8988T (cell line): ENCODE measurements around the gene SLC24A2.
"Not testable (repeated sequence)": the region's sequence is repeated elsewhere in the genome, so short reads cannot be mapped to it uniquely, and the experiment has no call there.

ENCODE experiments used
- DNase-seq: peaks from one replicate; pipeline ENCODE4 v3.0.0; 2011

Gene SLC24A2

DNA sequence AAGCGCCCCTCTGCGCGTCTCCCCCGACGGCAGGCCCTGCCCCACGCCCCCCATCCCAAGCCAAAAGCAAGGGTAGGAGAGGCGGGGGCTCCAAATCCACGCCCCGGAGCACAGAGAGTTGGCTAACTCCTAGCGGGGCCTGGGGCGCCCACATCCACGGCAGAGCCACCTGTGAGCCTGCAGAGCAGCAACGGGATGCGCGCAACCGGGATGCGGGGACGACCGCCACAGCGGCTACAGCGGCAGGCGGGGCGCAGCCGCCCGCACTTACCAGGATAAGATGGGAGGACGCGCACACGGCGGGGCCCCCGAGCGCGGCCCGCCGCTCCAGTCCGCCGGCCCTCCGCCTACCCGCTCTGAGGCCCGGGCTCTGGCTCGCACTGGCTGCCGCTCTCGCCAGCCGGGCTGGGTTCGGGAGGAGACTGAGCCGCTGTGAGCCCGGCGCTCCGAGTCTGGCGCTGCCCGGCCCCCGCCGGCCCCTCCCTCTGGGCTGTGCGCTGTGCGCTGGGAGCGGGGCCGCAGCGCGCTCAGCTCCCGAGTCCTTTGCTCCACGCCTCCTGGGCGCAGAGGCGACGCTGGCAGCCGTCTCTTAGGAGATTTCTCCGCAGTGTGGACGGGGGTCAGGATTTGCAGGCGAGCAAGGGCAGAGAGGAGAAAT, at the start of gene SLC24A2:
TSS of gene SLC24A2 (minus strand) at position 424 of the 658 bp plus-strand sequence.
- DNase-seq = no peak

DNA sequence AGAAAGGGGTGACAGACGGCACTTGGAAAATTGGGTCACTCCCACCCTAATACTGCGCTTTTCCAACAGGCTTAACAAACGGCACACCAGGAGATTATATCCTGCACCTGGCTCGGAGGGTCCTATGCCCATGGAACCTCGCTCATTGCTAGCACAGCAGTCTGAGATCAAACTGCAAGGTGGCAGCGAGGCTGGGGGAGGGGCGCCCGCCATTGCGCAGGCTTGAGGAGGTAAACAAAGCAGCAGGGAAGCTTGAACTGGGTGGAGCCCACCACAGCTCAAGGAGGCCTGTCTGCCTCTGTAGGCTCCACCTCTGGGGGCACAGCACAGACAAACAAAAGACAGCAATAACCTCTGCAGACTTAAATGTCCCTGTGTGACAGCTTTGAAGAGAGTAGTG, 44.5 kb upstream of the SLC24A2 start:
- DNase-seq = not testable (repeated sequence)

DNA sequence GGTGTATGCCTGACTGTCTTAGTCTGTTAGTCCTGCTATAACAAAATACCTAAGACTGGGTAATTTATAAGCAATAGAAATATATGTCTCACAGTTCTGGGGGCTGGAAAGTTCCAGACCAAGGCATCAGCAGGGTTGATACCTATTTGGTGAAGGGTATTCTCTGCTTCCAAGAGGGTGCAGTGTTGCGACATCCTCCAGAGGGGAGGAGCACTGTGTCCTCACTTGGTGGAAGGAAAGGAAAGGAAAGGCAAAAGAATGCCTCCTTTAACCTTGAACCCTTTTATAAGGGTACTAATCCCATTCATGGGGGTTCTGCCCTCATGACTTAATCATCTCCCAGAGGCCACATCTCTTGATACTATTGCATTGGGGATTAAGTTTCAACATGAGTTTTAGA, 42.0 kb upstream of the SLC24A2 start:
- no peak for DNase-seq

DNA sequence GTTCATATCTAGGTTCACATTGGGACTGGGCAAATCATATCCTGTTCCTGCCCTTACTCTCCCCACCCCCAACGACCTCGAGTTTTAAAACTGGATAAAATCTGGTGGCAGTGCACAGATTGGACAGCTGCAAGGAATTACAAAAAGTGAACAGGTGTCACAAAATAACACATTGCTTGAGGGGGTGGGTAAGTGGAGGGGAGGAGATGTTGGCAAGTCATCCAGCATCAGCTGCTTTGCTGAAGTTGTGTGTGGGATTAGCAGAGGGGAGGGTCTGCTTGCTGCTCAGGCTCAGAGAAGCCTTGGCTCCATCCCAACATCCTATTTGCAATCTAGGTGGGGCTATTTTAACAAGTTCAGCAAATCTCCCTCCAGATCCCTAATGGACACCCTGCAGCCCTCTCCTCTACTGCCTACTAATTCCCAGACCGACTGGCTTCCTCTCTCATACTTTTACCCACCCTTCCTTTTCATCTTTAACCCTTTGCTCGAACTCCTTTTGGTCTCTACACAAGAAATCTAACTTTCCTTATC, 39.8 kb upstream of the SLC24A2 start:
- no peak for DNase-seq

DNA sequence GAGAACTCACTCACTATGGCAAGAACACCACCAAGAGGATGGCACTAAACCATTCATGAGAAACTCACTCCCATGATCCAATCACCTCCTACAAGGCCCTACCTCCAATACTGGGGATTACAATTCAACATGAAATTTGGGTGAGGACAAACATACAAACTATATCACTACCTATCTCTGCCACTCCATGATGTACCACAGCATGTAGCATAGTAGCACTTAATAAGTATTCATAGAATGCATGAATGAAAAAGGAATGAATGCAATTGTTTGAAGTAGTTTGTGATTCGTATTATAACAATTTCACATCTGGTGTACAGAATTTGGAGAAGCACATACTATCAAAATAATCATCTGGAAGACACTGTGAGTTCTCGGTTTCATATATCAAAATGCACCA, 27.9 kb upstream of the SLC24A2 start:
- no peak for DNase-seq

DNA sequence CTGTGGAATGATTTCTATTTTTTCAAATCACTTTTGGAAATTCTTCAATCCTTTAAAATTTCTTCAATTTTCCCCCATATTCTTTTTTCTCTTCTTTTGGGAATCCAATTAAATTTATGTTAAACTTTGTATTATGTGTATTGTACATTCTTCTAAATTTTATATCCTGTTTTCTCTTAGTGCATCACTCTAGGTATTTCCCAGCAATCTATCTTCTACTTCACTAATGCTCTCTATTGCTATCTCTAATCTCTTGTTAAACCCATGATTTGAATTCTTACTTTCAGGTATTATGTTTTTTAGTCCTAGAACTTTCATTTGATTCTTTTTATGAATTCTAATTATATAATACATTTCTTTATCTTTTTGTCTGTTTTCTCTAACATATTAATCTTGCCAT, 23.4 kb upstream of the SLC24A2 start:
- no peak for DNase-seq

DNA sequence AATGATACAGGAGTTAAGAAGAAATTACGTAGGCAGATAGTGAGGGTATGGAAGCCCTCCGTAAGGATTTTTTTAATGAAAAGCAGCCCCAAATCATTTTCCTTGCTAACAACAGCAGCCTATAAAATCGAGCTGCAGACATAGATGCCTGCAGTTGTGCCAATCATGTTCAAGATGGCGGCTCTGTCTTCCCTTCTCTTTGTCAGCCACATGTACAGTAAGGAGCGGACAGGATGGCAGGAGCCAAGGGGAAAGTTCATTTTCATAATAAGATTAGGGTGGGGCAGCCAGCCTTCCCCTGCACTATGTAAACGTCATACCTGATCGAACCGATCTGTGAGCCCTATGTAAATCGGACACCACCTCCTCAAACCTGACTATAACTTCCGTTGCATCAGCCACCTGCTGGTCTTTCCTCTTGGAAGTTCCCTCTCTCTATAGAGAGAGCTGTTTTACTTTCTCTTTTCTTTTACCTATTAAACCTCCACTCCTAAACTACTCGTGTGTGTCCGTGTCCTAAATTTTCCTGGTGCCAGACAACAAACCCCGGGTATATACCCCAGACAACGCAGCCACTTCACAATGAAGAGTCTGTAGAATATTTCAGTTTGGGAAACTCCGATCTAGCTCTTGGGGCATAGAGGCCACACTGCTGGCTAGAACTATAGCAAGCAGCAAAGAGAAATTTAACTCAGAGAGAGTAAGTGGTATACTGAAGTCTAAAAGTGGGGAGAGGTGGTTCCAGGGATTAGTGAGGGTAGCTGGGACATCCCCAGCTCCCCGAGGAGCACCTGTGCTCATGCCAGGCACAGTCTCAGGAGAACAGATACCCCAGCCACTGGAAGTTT, 20.8 kb upstream of the SLC24A2 start:
- no peak for DNase-seq

DNA sequence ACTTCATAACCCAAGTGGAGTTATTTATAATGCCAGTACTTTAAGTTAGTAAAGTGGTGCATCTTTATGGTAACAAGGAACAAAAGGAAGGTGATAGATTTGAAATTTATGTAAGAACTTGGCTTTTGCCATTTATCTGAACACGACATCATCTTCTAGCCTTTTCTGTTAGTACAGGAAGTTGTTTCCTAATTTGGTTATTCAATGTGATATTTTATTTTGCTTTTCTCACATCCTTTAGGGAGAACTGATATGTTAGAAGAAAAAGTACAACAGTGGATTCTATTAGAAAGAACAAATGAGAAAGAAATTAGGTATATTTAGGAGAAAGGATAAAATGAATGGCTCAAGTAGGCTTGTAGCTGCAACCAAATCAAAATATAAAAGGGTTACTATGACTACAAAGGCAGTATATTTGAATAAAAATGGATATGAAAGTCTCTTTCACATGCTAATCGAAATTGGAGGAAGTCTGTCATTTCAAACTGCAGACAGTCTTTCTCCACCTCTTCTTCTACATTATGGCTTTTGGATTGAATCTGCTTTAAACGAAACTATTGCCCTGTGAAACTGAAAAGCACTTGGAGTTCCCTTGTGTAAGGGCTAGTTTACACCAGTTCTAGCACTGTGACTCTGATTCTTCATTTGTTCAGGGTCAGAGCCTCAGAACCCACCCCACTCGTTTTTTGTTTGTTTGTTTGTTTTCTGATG, 18.5 kb upstream of the SLC24A2 start:
- no peak for DNase-seq

DNA sequence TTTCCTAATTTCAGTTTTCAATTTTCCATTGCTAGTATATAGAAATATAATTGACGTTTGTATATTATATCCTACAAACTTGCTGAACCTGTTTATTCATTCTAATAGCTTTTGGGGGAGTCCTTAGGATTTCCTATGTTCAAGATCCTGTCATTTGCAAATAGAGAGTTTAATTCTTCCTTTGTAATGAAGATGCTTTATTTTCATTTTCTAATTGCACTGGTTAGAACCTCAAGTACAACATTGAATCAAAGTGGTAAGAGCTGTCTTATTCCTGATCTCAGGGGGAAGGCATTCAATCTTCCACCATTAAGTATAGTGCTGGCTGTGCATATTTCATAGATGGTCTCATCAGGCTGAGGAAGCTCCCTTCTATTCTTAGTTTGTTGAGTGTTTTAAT, 15.6 kb upstream of the SLC24A2 start:
- no peak for DNase-seq

DNA sequence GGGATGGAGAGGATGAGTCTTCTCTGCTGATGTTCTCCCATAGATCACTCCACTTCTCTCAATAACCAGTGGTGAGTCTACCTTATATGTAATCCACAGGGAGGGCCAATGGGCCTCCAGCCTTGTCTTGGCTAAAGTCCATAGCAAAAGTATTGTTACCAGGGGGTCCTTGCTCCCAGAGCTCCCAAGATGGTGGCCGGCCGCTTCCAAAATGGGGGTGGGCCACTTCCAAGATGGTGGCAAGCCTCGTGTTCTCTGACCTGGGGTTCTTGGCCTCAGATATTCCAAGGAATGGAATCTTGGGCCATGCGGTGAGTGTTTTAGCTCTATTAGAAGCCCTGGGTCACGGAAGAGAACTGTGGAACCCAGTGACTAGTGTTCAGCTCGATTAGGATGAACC, 12.0 kb upstream of the SLC24A2 start:
- DNase-seq = no peak

DNA sequence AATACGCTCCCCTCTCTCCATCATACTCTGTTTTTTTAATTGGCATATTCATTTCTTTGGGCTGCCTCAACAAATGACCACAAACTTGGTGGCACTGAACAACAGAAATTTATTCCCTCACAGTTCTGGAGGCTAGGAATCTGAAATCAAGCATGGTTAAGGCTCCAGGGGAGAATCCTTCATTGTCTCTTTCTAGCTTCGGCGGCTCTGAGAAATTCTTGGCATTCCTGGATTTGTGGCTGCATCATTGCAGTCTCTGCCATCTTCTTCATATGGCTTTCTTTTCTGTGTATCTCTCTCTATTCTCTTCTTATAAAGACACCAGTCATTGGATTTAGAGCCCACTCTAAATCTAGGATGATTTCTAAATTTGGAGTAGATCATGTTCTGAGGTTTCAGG, 10.9 kb upstream of the SLC24A2 start:
- no peak for DNase-seq

DNA sequence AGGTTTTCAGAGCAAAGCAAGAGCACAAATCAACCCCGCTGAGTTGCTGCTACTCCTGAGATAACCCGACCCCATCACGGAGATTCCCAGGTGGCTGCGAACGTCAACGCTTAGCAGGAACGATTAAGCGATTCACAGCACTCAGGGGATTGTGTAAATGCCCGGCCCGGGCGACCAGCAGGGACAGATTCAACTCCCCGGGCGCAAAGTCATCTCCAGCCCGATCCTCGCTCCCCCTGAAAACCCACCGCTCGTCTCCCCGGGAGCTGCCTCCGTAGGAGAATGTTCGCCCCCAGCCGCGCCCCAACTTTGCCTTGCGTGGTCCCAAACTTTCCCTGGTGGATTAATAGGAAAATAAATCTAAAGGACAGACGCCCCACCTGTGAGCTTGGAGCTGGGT, 685 bp downstream of the SLC24A2 start:
- no peak for DNase-seq

DNA sequence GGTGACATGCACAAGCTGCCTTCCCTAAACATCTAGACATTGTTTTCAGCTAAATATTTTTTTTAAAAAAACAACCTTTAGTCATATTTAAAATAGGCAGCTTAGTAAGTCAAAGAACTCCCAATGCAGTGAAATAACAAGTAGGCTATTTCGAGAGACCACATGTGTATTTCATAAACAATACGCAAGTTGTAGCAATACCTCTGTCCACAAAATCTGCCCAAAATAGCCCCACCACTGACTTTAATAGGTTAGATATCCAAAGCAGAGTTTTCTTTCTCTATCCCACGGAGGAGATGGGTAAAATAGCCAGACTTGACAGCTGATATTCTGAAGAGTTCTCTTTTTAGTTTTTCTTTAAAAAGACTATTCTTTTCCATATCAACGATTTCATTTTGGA, 1.2 kb downstream of the SLC24A2 start:
- DNase-seq = no peak

DNA sequence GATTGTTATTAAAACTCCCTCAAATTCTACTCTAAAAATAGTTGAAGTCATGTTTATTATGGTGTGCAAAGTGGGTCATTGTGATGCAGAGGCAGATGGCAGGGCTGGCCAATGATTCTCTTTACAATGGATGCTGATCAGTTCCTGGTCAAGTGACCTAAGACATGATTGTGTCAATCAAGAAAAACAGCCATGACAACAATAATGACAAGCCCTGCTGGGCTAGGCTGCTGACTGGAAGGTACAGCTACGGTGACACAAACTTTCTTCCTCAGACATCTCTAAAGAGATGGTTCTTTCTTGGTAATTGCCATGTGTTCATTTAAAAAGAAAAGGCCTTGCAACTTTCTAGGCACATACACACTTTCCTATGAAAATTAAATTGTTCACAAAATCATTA, 3.6 kb downstream of the SLC24A2 start:
- DNase-seq = no peak

DNA sequence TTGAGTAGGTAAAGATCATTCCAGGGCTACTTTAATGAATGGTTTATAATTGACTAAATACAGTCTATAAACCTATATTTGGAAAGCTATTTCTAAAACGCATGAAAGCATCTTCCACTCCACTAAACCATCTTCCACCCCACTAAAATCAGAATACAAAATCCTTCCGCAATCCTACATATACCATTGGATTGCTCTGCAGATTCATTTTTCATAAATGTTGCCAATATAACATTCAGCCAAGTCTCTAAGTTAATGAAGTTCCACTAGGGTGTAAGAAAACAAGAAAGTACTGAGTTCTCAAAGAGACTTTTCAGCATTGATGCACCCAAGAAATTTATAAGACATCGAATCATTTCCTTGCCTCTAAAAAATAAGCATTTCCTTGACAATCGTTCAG, 4.7 kb downstream of the SLC24A2 start:
- DNase-seq = no peak

DNA sequence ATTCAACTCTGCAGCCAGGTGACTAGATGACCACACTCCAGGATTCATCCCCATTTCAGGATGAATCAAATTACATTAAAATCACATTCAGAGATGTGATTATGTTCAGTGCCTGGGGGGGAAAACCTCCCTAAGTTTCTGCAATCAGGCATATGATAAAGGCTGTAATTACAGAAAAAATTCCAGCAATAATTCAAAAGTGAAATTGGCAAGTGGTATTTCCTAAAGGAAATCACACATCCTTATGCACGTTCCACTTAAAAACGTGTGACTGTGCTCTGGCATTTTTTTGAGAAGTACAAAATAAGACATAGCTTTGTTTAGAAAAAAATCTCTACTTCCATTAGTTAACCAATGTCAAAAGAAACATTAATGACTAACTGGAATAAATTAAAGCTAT, 5.3 kb downstream of the SLC24A2 start:
- DNase-seq = no peak

DNA sequence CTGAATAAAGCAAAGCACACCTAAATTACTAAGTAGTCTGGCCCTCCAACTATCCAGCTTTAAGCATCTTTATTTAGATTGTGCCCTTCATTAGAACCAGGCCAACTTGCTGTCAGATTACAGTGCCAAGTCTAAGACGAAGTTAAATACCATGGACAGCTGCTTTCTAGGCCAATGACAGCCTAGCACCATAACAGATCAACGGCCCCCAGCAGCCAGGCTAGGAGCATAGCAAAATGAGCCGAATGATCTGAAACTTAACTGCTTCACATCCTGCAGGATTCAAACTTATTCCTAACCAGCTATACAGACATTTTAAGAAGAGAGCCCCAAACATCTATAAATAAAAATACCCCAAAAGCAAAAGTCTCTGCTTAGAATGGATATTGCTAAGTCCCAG, 6.8 kb downstream of the SLC24A2 start:
- DNase-seq = no peak

DNA sequence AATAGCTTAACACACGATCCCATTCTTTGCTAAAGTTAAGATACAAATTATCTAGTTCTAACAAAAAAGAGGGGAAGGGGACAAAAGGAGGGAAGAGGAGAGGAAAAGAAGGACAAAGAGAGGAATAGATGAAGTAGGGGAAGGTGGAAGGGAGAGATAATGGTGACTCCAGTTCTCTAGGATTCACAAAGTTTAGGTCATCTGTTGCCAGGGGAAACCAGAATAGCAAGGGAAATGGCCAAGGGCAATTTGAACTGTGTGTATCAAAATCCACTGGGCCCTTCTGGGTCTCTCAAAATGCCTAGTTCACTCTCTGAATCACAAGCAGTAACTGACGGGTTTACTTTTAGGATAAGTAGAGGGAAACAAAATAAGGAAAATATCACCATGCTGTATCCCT, 7.6 kb downstream of the SLC24A2 start:
- no peak for DNase-seq

DNA sequence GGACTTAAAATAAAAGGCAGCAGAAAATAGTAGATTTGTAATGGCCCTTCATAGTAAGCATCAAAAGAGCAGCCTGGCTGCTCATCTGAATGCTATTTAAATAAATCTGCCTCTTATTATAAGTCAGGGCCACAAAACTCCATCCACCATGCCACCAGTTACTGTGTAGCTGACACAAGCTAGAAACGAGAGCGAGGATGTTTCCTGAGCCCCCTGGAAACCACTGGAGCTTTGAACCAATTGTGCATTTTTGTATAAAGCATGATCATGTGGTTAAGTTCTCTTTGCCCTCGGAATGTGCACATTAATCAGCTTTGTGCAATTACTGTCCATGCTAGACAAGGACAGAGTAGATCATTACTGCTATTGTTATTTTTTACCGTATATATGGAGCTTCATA, 17.4 kb downstream of the SLC24A2 start:
- DNase-seq = no peak

DNA sequence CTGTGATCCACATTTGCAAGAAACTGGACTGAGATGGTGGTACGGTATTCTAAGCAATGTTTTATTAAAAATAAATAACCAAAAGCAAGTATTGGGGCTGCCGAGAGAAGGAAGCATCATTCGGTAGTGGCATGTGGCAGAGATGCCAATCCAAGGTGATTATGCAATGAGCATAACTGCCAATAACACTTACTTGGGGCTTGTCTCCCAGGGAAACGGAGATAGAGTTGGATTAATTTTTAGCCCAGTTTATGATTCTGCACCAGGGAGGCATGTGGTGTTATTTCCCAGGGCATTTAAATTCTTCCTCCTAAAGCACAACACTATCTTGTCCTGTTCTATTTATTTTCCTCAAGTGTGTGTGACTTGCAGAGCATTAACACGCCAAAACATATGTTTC, 17.9 kb downstream of the SLC24A2 start:
- DNase-seq = no peak

DNA sequence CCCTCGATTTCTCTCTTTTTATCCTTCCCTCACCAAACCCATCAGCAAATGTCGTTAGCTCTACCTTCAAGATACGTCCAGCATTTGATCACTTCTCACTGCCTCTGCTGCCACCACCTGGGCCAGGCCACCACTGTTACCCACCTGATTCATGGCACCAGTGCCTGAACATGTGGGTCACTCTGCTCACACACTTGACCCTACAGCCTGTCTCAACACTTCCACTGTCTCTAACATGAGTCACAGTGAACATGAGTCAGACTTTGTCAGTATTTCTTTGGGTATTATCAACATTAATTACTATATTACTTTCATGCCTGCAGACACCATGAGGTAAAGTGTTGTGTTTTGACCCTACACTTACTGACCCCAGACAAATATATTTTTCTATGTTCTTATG, 19.6 kb downstream of the SLC24A2 start:
- DNase-seq = no peak

DNA sequence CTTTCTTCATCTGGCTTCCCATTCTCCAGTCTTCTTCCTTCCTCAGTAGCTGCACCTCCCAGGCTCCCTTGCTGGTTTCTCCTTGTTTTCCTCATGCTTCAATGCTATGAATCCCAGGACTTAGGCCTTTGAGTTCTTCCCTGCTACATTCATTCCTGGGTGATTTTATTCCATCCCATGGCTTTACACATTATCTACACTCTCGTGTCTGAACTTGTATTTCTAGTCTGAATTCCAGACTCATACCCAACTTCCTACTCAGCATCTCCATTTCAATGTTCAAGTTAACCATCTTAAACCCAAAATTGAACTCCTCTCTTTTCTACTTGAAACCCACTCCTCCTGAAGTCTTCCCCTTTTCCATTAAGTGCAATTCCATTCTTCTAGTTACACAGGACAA, 20.0 kb downstream of the SLC24A2 start:
- DNase-seq = no peak

DNA sequence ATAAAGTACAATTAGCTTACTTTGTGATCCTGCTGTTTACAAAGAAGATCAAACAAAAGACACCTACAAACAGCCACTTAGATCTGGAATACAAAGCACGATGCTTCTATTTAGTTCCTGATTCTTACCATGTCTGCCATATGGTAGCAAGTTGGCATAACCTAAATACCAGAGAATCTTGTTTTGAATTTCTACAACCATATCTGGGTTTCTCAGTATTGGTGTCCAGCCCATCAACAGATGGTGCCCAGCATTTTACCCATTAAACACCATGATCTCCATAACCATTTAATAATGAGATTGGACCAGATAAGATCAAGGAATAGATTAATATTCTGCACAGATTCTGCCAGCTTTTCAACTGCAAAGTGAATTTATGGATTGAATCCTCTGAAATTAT, 29.8 kb downstream of the SLC24A2 start:
- no peak for DNase-seq

DNA sequence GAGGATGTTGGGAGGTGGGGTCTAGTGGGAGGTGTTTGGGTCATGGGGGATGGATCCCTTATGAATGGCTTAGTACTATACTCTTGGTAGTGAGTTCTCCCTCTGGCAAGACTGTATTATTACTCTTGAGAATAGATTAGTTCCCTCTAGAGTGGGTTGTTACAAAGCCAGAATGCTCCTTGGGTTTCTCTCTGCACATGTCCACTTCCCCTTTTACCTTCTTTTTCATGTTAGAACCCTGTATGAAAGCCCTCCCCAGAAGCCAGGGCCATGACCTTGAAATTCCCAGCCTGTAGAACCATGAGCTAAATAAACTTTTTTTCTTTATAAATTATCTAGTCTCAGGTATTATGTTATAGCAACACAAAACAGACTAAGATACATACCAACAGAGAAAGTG, 31.1 kb downstream of the SLC24A2 start:
- DNase-seq = no peak
